GM12878 (cell line): ENCODE data around the gene PASK. TPM values are rescaled to one million over a fixed set of nuclear protein-coding genes. Genes with fewer than 3 reads are reported as not detected.

Experiments
- ATF2 ChIP-seq: IDR thresholded peaks from 2 replicates; pipeline ENCODE4 v1.6.1; 2012; ENCODE audit warnings: low read length, inconsistent platforms
- ATF7 ChIP-seq: fragments of 450-650 bp; IDR thresholded peaks from 2 replicates; pipeline ENCODE4 v1.6.1; 2016; ENCODE audit warnings: low read depth, mild to moderate bottlenecking
- BACH1 ChIP-seq: fragments of 450-650 bp; IDR thresholded peaks from 2 replicates; pipeline ENCODE4 v1.6.1; 2017; ENCODE audit warnings: mild to moderate bottlenecking, borderline replicate concordance
- CBX5 ChIP-seq: sonication (generic); IDR thresholded peaks from 2 replicates; pipeline ENCODE4 v1.6.1; 2016; ENCODE audit warnings: low read depth, moderate library complexity, mild to moderate bottlenecking, inconsistent platforms
- CREB1 ChIP-seq: IDR thresholded peaks from 2 replicates; pipeline ENCODE4 v1.6.1; 2012; ENCODE audit warnings: low read depth, mild to moderate bottlenecking, inconsistent platforms
- DPF2 ChIP-seq: fragments of 450-650 bp; IDR thresholded peaks from 2 replicates; pipeline ENCODE4 v1.6.1; 2017; ENCODE audit warnings: mild to moderate bottlenecking
- EZH2 ChIP-seq: IDR thresholded peaks from 2 replicates; pipeline ENCODE4 v1.6.1; 2012; ENCODE audit warnings: low read depth, mild to moderate bottlenecking, control low read depth, inconsistent platforms, low read length, borderline replicate concordance; ENCODE audit not compliant: control insufficient read depth
- FOS ChIP-seq: IDR thresholded peaks from 3 replicates; pipeline ENCODE4 v1.6.1; 2011; ENCODE audit warnings: borderline replicate concordance; ENCODE audit not compliant: insufficient read length; ENCODE audit errors: extremely low read depth
- GABPA ChIP-seq: IDR thresholded peaks from 2 replicates; pipeline ENCODE4 v1.6.1; 2014; ENCODE audit warnings: antibody characterized with exemption, low read depth, mild to moderate bottlenecking, inconsistent platforms
- JUND ChIP-seq: IDR thresholded peaks from 2 replicates; pipeline ENCODE4 v1.6.1; 2012; ENCODE audit warnings: low read depth, mild to moderate bottlenecking, low read length, improper control_type of control experiment, moderate library complexity
- MLLT1 ChIP-seq: fragments of 450-650 bp; IDR thresholded peaks from 2 replicates; pipeline ENCODE4 v1.6.1; 2016; ENCODE audit warnings: mild to moderate bottlenecking
- MTA2 ChIP-seq: fragments of 450-650 bp; IDR thresholded peaks from 2 replicates; pipeline ENCODE4 v1.6.1; 2016; ENCODE audit warnings: low read depth, mild to moderate bottlenecking, moderate library complexity
- NFIC ChIP-seq: IDR thresholded peaks from 2 replicates; pipeline ENCODE4 v1.6.1; 2012; ENCODE audit warnings: low read depth, mild to moderate bottlenecking, inconsistent platforms, low read length, moderate library complexity
- POLR2A ChIP-seq: IDR thresholded peaks from 2 replicates; pipeline ENCODE4 v1.6.1; 2011; ENCODE audit warnings: low read depth, mild to moderate bottlenecking, low read length
- RELB ChIP-seq: fragments of 450-650 bp; IDR thresholded peaks from 2 replicates; pipeline ENCODE4 v1.6.1; 2017; ENCODE audit warnings: low read depth, mild to moderate bottlenecking, moderate library complexity
- RFX5 ChIP-seq: IDR thresholded peaks from 2 replicates; pipeline ENCODE4 v1.6.1; 2011; ENCODE audit warnings: low read depth, low read length, improper control_type of control experiment
- SMARCA5 ChIP-seq: fragments of 450-650 bp; IDR thresholded peaks from 2 replicates; pipeline ENCODE4 v1.6.1; 2017; ENCODE audit warnings: mild to moderate bottlenecking
- SUPT20H ChIP-seq: IDR thresholded peaks from 2 replicates; pipeline ENCODE4 v1.6.1; 2011; ENCODE audit warnings: low read depth, mild to moderate bottlenecking, low read length, moderate library complexity, borderline replicate concordance; ENCODE audit not compliant: control insufficient read depth
- TCF3 ChIP-seq: IDR thresholded peaks from 2 replicates; pipeline ENCODE4 v1.6.1; 2012; ENCODE audit warnings: low read depth, mild to moderate bottlenecking, low read length, borderline replicate concordance; ENCODE audit not compliant: insufficient read depth
- polyA plus RNA-seq, 11 experiments: library from polyadenylated mRNA; depleted of rRNA in 4 of 11; unstranded in 6 of 11; stranded (reverse) in 5 of 11; fragments of >200 nt; fragmentation: Nextera tagmentation in 4 of 11; fragmentation: Illumina TruSeq in 1 of 11; extraction: Ambion mirVana in 4 of 11; extraction: Trizol in 1 of 11; gene quantifications; 1 replicate in 1 of 11; 2 replicates in 10 of 11; pipeline versions ENCODE4 v1.2.1 to v1.2.3, GENCODE V29; 2011 to 2016; ENCODE audit warnings: inconsistent platforms in 2 of 11, missing spikeins in 2 of 11, low read depth in 1 of 11
- total RNA-seq, 4 experiments: library from RNA; depleted of rRNA in 3 of 4; stranded (reverse); fragments of >200 nt in 3 of 4; fragmentation: Illumina TruSeq in 1 of 4; extraction: Trizol in 1 of 4; gene quantifications; 2 replicates each; pipeline versions ENCODE4 v1.2.1 to v1.2.3, GENCODE V29; 2013 to 2021
- TF ChIP-seq, protein P1 (sequence below): IDR thresholded peaks from 2 replicates; pipeline ENCODE4 v1.6.1; 2011; ENCODE audit warnings: mild to moderate bottlenecking, low read depth, low read length, moderate library complexity; ENCODE audit not compliant: insufficient replicate concordance
- TF ChIP-seq, protein P2 (sequence below): fragments of 450-650 bp; IDR thresholded peaks from 2 replicates; pipeline ENCODE4 v1.6.1; 2017; ENCODE audit warnings: borderline replicate concordance

The PASK gene
- total and polyA plus RNA-seq, 10 of the 15 experiments (the other 5 are each of a cell fraction or from before 2014, with no cell fraction given): 9.6 to 62.2 (median 28.5) TPM

GRCh38 chr2:241087420-241088268, 61.6 kb downstream of the PASK start (continued):
- TF ChIP-seq TCF3 (0 out of 2 replicates have a peak, but pooled peaks have one; percentile 35), JUND (peak; percentile 73; the same call in 1 of the 2 replicates), SMARCA5 (0 out of 2 replicates have a peak, but pooled peaks have one; percentile 67), MLLT1 (0 out of 2 replicates have a peak, but pooled peaks have one; percentile 48), FOS (no peak), RFX5 (peak; percentile 62; the same call in 1 of the 2 replicates), ATF2 (peak; percentile 57), GABPA (no peak), NFIC (peak; percentile 47; the same call in 1 of the 2 replicates), POLR2A (no peak; the same call in 1 of the 2 replicates), DPF2 (0 out of 2 replicates have a peak, but pooled peaks have one; percentile 71), BACH1 (peak; percentile 15; the same call in 1 of the 2 replicates), CREB1 (peak; percentile 69), EZH2 (no peak), ATF7 (peak; percentile 61; the same call in 1 of the 2 replicates), CBX5 (no peak), SUPT20H (no peak), RELB (peak; percentile 54), MTA2 (peak; percentile 67)
- TF ChIP-seq, protein P1, sequence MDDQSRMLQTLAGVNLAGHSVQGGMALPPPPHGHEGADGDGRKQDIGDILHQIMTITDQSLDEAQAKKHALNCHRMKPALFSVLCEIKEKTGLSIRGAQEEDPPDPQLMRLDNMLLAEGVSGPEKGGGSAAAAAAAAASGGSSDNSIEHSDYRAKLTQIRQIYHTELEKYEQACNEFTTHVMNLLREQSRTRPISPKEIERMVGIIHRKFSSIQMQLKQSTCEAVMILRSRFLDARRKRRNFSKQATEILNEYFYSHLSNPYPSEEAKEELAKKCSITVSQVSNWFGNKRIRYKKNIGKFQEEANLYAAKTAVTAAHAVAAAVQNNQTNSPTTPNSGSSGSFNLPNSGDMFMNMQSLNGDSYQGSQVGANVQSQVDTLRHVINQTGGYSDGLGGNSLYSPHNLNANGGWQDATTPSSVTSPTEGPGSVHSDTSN: no peak
- TF ChIP-seq, protein P2, sequence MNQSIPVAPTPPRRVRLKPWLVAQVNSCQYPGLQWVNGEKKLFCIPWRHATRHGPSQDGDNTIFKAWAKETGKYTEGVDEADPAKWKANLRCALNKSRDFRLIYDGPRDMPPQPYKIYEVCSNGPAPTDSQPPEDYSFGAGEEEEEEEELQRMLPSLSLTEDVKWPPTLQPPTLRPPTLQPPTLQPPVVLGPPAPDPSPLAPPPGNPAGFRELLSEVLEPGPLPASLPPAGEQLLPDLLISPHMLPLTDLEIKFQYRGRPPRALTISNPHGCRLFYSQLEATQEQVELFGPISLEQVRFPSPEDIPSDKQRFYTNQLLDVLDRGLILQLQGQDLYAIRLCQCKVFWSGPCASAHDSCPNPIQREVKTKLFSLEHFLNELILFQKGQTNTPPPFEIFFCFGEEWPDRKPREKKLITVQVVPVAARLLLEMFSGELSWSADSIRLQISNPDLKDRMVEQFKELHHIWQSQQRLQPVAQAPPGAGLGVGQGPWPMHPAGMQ: no peak
